Loucy (cell line): ENCODE measurements around the gene COL11A2.

Experiments used
- H2AFZ ChIP-seq: fragments of 200-600 bp; sonication (generic); 2 replicates; pipeline ENCODE4 v1.6.0; 2016; ENCODE audit warnings: antibody characterized with exemption, mild to moderate bottlenecking, low read length, moderate library complexity
- H3F3A ChIP-seq: fragments of 200-600 bp; 2 replicates; pipeline ENCODE4 v1.6.0; 2016; ENCODE audit warnings: antibody characterized with exemption, low read depth, mild to moderate bottlenecking
- H3K27me3 ChIP-seq: fragments of 200-600 bp; sonication (generic); 2 replicates; pipeline ENCODE4 v1.6.1; 2014; ENCODE audit warnings: low read length, mild to moderate bottlenecking; ENCODE audit not compliant: insufficient read depth, poor library complexity, severe bottlenecking
- H3K36me3 ChIP-seq: fragments of 200-600 bp; sonication (generic); 2 replicates; pipeline ENCODE4 v1.6.1; 2016; ENCODE audit warnings: low read length; ENCODE audit not compliant: insufficient read depth
- H3K4me1 ChIP-seq: fragments of 200-600 bp; sonication (generic); 2 replicates; pipeline ENCODE4 v1.5.1; 2014; ENCODE audit warnings: low read length, mild to moderate bottlenecking; ENCODE audit not compliant: insufficient read depth, poor library complexity, severe bottlenecking
- H3K4me2 ChIP-seq: fragments of 200-600 bp; sonication (generic); 2 replicates; pipeline ENCODE4 v1.6.0; 2014; ENCODE audit warnings: antibody characterized with exemption, low read length, low read depth, mild to moderate bottlenecking; ENCODE audit not compliant: poor library complexity, severe bottlenecking
- H3K4me3 ChIP-seq: fragments of 200-600 bp; sonication (generic); 2 replicates; pipeline ENCODE4 v1.5.1; 2014; ENCODE audit warnings: low read length, mild to moderate bottlenecking, mixed read lengths; ENCODE audit not compliant: poor library complexity, severe bottlenecking
- H3K79me2 ChIP-seq: fragments of 200-600 bp; sonication (generic); 2 replicates; pipeline ENCODE4 v1.6.1; 2014; ENCODE audit warnings: low read length; ENCODE audit not compliant: insufficient read depth
- H3K9ac ChIP-seq: fragments of 200-600 bp; sonication (generic); 2 replicates; pipeline ENCODE4 v1.6.0; 2014; ENCODE audit warnings: mild to moderate bottlenecking, low read depth, low read length, moderate library complexity; ENCODE audit not compliant: poor library complexity, severe bottlenecking
- H3K9me2 ChIP-seq: fragments of 200-600 bp; sonication (generic); replicated peaks from 2 replicates; pipeline ENCODE4 v1.6.1; 2016; ENCODE audit warnings: low read depth, low read length, mixed read lengths
- H3K9me3 ChIP-seq: fragments of 200-600 bp; sonication (generic); 2 replicates; pipeline ENCODE4 v1.6.1; 2014; ENCODE audit warnings: mild to moderate bottlenecking, antibody characterized with exemption, low read length, low read depth; ENCODE audit not compliant: insufficient read depth
- H4K20me1 ChIP-seq: fragments of 200-600 bp; sonication (generic); 2 replicates; pipeline ENCODE4 v1.6.0; 2014; ENCODE audit warnings: antibody characterized with exemption, low read length, mild to moderate bottlenecking; ENCODE audit not compliant: insufficient read depth, poor library complexity, severe bottlenecking
- CTCF ChIP-seq: fragments of 200-600 bp; sonication (generic); conservative IDR thresholded peaks from 2 replicates; pipeline ENCODE4 v1.5.1; 2014; ENCODE audit warnings: mild to moderate bottlenecking, antibody characterized with exemption, low read length
- EZH2phosphoT487 ChIP-seq: fragments of 200-600 bp; IDR thresholded peaks from 2 replicates; pipeline ENCODE4 v1.6.1; 2018; ENCODE audit warnings: antibody characterized with exemption, mild to moderate bottlenecking, moderate library complexity, borderline replicate concordance

Gene COL11A2

GRCh38 chr6:33189164-33189563 is 3.1 kb downstream of the COL11A2 start:
- Histone ChIP-seq H4K20me1 (no peaks in the 10 kb centered on the region), H3K4me3 (no peak overlapping the region), H3K4me2 (no peak overlapping the region), H3K4me1 (peaks cover 3% of the 10 kb centered on the region), H3K79me2 (no peaks in the 10 kb centered on the region), H2AFZ (no peak overlapping the region), H3K9me2 (no peaks in the 10 kb centered on the region), H3K36me3 (peaks cover 3% of the 10 kb centered on the region; the same call in 1 of the 2 replicates), H3K27me3 (peaks cover 37% of the 10 kb centered on the region), H3F3A (no peaks in the 10 kb centered on the region), H3K9ac (no peak overlapping the region), H3K9me3 (no peaks in the 10 kb centered on the region)
- TF ChIP-seq EZH2phosphoT487 (no peak), CTCF (no peak)

GRCh38 chr6:33187809-33188208 is 4.5 kb downstream of the COL11A2 start:
- Histone ChIP-seq H3K9me2 (no peaks in the 10 kb centered on the region), H2AFZ (no peak overlapping the region), H3K9me3 (no peaks in the 10 kb centered on the region), H3K4me3 (no peak overlapping the region), H4K20me1 (no peaks in the 10 kb centered on the region), H3K4me2 (no peak overlapping the region), H3F3A (no peaks in the 10 kb centered on the region), H3K27me3 (peaks cover 43% of the 10 kb centered on the region), H3K9ac (no peak overlapping the region), H3K79me2 (no peaks in the 10 kb centered on the region), H3K4me1 (peaks cover 16% of the 10 kb centered on the region), H3K36me3 (no peaks in the 10 kb centered on the region)
- TF ChIP-seq CTCF = no peak
- TF ChIP-seq EZH2phosphoT487 = no peak

- Histone ChIP-seq H3K4me2 (no peak overlapping the region), H4K20me1 (no peaks in the 10 kb centered on the region), H3F3A (no peaks in the 10 kb centered on the region), H3K9me2 (no peaks in the 10 kb centered on the region), H3K4me1 (peaks cover 17% of the 10 kb centered on the region), H2AFZ (no peak overlapping the region), H3K27me3 (peaks cover 64% of the 10 kb centered on the region), H3K36me3 (no peaks in the 10 kb centered on the region), H3K79me2 (no peaks in the 10 kb centered on the region), H3K4me3 (no peak overlapping the region), H3K9me3 (no peaks in the 10 kb centered on the region), H3K9ac (no peak overlapping the region)
- no peak for TF ChIP-seq CTCF
- no peak for TF ChIP-seq EZH2phosphoT487
Observed at GRCh38 chr6:33185654-33186187, 6.5 kb downstream of the COL11A2 start.
